AG04450 (cell line): ENCODE results near the gene PI4K2A. TPM values are rescaled to one million over a fixed set of nuclear protein-coding genes. Genes with fewer than 3 reads are reported as not detected.

Experiments
- CTCF ChIA-PET: fragments of 300-600, 350-600 bp; formaldehyde crosslinking; extraction: SDS; loops from one replicate; lab custom pipeline; 2022; ENCODE audit warnings: antibody characterized with exemption, inconsistent platforms; lab: Charles Lee
- POLR2A ChIA-PET: fragments of 350-600 bp; formaldehyde crosslinking; extraction: SDS; loops from one replicate; lab custom pipeline; 2021; ENCODE audit warnings: antibody characterized with exemption, inconsistent platforms; lab: Yijun Ruan, JAX
- DNase-seq: peaks from one replicate; pipeline ENCODE4 v3.0.0-alpha.2; 2011; ENCODE audit warnings: low read depth, low spot score
- H3K27ac ChIP-seq: one replicate; pipeline ENCODE4 v1.5.1; 2012; ENCODE audit warnings: low read depth, low read length, control low read depth
- H3K27me3 ChIP-seq: one replicate; pipeline ENCODE4 v1.6.0; 2012; ENCODE audit warnings: low read length; ENCODE audit not compliant: control insufficient read depth, insufficient read depth
- H3K4me3 ChIP-seq: 2 replicates; pipeline ENCODE4 v1.5.1; 2011; ENCODE audit warnings: mild to moderate bottlenecking, low read depth, low read length, control low read depth
- H3K9me3 ChIP-seq: 2 replicates; pipeline ENCODE4 v1.5.1; 2012; ENCODE audit warnings: low read length; ENCODE audit not compliant: control insufficient read depth, insufficient read depth
- polyA plus RNA-seq: library from polyadenylated mRNA; depleted of rRNA; stranded (reverse); fragments of >200 nt; gene quantifications from 2 replicates; pipeline ENCODE4 v1.2.3, GENCODE V29; 2011
- TF ChIP-seq, protein P1 (sequence below): IDR thresholded peaks from 2 replicates; pipeline ENCODE4 v1.5.1; 2011; ENCODE audit warnings: low read depth, low read length, control low read depth, inconsistent platforms

PI4K2A gene
- polyA plus RNA-seq, 1 experiment = 35.6 TPM

DNA sequence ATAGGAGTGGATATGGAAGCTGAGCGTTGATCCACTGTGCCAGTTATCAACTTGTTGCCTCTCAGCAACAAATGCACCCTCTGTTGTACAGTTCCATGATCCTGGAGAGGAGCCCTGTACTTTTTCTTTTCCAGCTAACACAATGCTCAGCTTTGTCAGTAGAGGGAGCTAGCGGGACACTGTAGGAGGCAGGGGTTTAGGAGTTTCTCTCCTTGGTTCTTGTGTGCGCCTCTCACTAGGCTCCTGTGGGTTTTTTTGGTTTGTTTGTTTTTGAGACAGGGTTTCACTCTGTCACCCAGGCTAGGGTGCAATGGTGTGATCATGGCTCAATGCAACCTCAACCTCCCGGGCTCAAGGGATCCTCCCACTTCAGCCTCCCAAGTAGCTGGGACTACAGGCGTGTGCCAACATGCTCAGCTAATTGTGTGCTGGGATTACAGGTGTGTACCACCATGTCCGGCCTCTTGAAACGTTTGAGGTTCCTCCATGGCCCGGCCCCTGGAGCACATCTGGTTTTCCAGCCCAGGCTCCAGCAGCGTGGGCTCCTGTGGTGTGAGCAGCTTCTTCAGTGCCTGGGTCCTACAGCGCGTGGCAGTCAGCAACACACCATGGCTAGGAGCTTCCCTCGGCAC, 61.1 kb downstream of the PI4K2A start:
- CTCF ChIA-PET = interaction anchor here (0.6 to 14.9 kb wide), 23 partner anchors 8 to 344 kb away, joined by 3 to 316 read pairs (median 7); partner anchors contain the start of genes AVPI1, MARVELD1 and ZFYVE27
- peak; percentile 61 for DNase-seq

DNA sequence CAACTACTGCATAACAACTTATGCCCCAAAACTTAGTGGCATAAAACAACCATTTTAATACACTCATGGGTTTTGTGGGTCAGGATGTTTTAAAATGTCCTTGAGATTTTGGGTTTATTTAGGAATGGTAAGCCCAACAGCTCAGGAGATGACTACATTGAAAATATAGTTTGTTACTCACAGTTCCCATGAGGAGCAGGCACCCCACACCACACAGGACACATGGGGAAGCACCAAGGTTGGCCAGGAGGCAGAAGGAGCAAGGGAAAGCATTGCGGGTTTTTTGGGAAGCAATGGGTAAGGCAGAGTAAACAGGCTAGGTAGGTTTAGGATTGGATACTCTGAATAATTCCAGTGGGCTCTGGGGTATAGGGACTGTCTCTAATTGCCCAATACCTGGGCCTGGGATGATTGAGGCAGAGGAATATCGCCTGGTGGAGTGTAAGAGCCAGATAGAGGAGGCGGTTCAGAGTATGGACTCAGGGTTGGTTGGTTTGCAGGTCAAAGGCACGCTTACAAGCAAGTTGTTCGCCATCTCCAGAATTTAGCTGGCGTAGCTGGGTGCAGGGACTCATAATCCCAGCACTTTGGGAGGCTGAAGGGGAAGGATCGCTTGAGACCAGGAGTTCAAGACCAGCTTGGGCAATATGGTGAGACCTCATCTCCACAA, 63.1 kb downstream of the PI4K2A start:
- Histone ChIP-seq H3K27ac (no peak overlapping the region), H3K4me3 (no peak overlapping the region), H3K27me3 (no peaks in the 10 kb centered on the region), H3K9me3 (no peaks in the 10 kb centered on the region)
- no peak for DNase-seq
- CTCF ChIA-PET = interaction anchor here (1.3 to 14.9 kb wide), 5 partner anchors 10 to 30 kb away, joined by 3 to 316 read pairs (median 53); partner anchors contain the start of genes AVPI1, MARVELD1 and ZFYVE27
- TF ChIP-seq, protein P1, sequence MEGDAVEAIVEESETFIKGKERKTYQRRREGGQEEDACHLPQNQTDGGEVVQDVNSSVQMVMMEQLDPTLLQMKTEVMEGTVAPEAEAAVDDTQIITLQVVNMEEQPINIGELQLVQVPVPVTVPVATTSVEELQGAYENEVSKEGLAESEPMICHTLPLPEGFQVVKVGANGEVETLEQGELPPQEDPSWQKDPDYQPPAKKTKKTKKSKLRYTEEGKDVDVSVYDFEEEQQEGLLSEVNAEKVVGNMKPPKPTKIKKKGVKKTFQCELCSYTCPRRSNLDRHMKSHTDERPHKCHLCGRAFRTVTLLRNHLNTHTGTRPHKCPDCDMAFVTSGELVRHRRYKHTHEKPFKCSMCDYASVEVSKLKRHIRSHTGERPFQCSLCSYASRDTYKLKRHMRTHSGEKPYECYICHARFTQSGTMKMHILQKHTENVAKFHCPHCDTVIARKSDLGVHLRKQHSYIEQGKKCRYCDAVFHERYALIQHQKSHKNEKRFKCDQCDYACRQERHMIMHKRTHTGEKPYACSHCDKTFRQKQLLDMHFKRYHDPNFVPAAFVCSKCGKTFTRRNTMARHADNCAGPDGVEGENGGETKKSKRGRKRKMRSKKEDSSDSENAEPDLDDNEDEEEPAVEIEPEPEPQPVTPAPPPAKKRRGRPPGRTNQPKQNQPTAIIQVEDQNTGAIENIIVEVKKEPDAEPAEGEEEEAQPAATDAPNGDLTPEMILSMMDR = no peak
- POLR2A ChIA-PET = interaction anchor here (0.6 to 0.8 kb wide), 4 partner anchors 15 to 24 kb away, joined by 3 to 6 read pairs (median 4); partner anchors contain the start of gene AVPI1

More for the DNA sequence above, 61.1 kb downstream of the PI4K2A start:
- Histone ChIP-seq H3K27ac (no peak overlapping the region), H3K9me3 (no peaks in the 10 kb centered on the region), H3K27me3 (no peaks in the 10 kb centered on the region), H3K4me3 (no peak overlapping the region)
- TF ChIP-seq, protein P1 = peak; percentile 94
- POLR2A ChIA-PET = interaction anchor here (0.5 to 1.9 kb wide), 5 partner anchors 12 to 214 kb away, joined by 3 to 11 read pairs (median 5); partner anchors contain the start of genes AVPI1 and MARVELD1

DNA sequence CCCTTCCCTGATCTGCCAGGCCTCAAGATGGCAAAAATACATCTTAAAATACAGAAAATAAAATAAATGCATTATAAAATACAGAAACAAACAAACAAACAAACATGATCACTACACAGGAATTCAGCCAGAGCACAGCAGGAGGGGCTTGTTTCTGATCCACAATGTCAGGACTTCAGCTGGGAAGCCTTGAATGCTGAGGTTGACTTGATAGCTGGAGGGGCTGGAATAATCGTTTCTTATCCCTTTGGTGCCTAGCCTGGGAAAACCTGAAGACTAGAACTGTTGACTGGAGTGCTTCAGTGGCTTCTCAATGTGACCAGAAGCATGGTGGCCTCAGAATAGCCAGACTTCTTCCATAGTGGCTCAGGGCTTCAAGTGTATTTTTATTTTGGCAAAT, 63.9 kb downstream of the PI4K2A start:
- H3K27me3 ChIP-seq = no peaks in the 10 kb centered on the region
- POLR2A ChIA-PET = no interaction called here
- DNase-seq = no peak
- no peak overlapping the region for H3K4me3 ChIP-seq
- H3K27ac ChIP-seq = no peak overlapping the region
- H3K9me3 ChIP-seq = no peaks in the 10 kb centered on the region
- TF ChIP-seq, protein P1 = no peak
- CTCF ChIA-PET = interaction anchor here (0.9 to 14.9 kb wide), 5 partner anchors 9 to 132 kb away, joined by 3 to 316 read pairs (median 3); partner anchors contain the start of genes ANKRD2, MARVELD1 and ZFYVE27

DNA sequence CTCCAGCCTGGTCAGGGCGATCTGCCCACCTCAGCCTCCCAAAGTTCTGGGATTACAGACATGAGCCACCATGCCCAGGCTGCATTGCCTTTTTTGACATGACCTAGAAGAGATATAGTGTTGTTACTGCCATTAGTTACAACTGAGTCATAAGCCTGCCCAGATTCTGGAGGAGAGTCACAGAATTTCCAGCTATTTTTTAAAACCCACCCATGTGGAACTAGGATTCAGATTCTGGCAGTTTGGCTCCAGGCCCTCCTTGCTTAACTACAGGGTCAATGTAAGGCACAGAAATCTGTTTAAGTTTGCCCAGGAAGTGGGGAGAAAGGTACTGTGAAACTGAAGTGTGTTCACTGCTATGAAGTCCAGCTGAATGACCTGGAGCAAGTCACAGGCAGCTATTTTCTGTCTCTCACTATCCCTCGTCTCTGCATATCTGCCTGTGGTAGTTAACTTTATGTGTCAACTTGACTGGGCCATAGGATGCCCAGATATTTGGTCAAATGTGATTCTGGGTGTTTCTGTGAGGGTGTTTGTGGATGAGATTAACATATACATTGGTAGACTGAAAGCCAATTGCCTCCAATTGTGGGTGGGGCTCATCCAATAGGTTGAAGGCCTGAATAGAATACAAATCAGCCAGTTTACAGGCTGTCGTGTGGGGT, 64.7 kb downstream of the PI4K2A start:
- no peak for DNase-seq
- POLR2A ChIA-PET = interaction anchor here (0.7 kb wide), 1 partner anchor 18 kb away, joined by 5 read pairs; the partner anchor contains the start of gene AVPI1
- TF ChIP-seq, protein P1 = no peak

More for the DNA sequence above, 64.7 kb downstream of the PI4K2A start:
- Histone ChIP-seq H3K4me3 (no peak overlapping the region), H3K9me3 (no peaks in the 10 kb centered on the region), H3K27ac (no peak overlapping the region), H3K27me3 (no peaks in the 10 kb centered on the region)
- CTCF ChIA-PET = interaction anchor here (0.7 to 14.9 kb wide), 4 partner anchors 12 to 133 kb away, joined by 3 to 316 read pairs (median 6); partner anchors contain the start of genes ANKRD2 and ZFYVE27
